Measurements from ENCODE around the gene SLC2A4RG.

DNA sequence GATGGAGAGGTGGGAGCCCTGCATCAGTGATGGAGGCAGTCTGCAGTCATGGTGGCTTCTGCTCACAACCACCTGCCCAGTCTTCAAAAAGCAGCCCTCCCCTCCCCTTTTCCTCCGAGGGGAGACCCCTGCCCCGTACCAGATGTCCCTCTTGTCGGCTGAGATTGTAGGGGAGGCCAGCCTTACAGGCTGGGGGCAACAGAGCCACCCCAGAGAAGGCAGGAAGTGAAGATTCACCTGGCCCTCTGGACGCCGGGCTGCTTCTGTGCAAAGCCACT lies 38.6 kb upstream of the SLC2A4RG start:
- TF ChIP-seq POLR2A (IDR thresholded peaks at IDR 0.05; ENCODE audit: low read depth), result no peak
- TF ChIP-seq, protein P1, sequence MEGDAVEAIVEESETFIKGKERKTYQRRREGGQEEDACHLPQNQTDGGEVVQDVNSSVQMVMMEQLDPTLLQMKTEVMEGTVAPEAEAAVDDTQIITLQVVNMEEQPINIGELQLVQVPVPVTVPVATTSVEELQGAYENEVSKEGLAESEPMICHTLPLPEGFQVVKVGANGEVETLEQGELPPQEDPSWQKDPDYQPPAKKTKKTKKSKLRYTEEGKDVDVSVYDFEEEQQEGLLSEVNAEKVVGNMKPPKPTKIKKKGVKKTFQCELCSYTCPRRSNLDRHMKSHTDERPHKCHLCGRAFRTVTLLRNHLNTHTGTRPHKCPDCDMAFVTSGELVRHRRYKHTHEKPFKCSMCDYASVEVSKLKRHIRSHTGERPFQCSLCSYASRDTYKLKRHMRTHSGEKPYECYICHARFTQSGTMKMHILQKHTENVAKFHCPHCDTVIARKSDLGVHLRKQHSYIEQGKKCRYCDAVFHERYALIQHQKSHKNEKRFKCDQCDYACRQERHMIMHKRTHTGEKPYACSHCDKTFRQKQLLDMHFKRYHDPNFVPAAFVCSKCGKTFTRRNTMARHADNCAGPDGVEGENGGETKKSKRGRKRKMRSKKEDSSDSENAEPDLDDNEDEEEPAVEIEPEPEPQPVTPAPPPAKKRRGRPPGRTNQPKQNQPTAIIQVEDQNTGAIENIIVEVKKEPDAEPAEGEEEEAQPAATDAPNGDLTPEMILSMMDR (IDR thresholded peaks at IDR 0.05), result no peak
- TF ChIP-seq EP300 (IDR thresholded peaks at IDR 0.05), result no peak
- TF ChIP-seq POLR2AphosphoS5 (IDR thresholded peaks at IDR 0.05), result no peak
